Mesenchymal stem cell (in vitro differentiated cells and primary cell): Measurements from ENCODE around the gene PHB1.
A peak's percentile ranks its signal among the peaks of the same experiment; 100 is the strongest.

Experiments
- DNase-seq: peaks from one replicate; pipeline ENCODE4 v3.0.0-alpha.2; 2013
- H2AFZ ChIP-seq: one replicate; pipeline ENCODE4 v1.6.1; 2013; ENCODE audit warnings: low read depth, mild to moderate bottlenecking, control low read depth, inconsistent platforms, low read length, moderate library complexity
- H2AK5ac ChIP-seq: 2 replicates; pipeline ENCODE4 v1.6.1; 2013; ENCODE audit warnings: low read length, moderate library complexity, mild to moderate bottlenecking, inconsistent platforms; ENCODE audit not compliant: severe bottlenecking
- H2BK120ac ChIP-seq: one replicate; pipeline ENCODE4 v1.6.1; 2013; ENCODE audit warnings: low read depth, mild to moderate bottlenecking, inconsistent platforms, low read length, moderate library complexity
- H2BK12ac ChIP-seq, 2 experiments: one replicate each; pipeline ENCODE4 v1.6.1; 2013; ENCODE audit warnings: inconsistent platforms in 2 of 2, low read length in 2 of 2, mild to moderate bottlenecking in 2 of 2, moderate library complexity in 2 of 2, control low read depth in 1 of 2
- H2BK15ac ChIP-seq: one replicate; pipeline ENCODE4 v1.6.1; 2013; ENCODE audit warnings: mild to moderate bottlenecking, low read depth, inconsistent platforms; ENCODE audit not compliant: poor library complexity, severe bottlenecking
- H2BK5ac ChIP-seq: 2 replicates; pipeline ENCODE4 v1.6.1; 2013; ENCODE audit warnings: low read depth, mild to moderate bottlenecking, low read length, control low read depth, inconsistent platforms; ENCODE audit not compliant: poor library complexity, severe bottlenecking
- H3K14ac ChIP-seq, 2 experiments: one replicate each; pipeline ENCODE4 v1.6.1; 2013; ENCODE audit warnings: inconsistent platforms in 2 of 2, low read length in 2 of 2, control low read depth in 1 of 2, mild to moderate bottlenecking in 1 of 2, moderate library complexity in 1 of 2
- H3K18ac ChIP-seq, 2 experiments: one replicate each; pipeline ENCODE4 v1.6.1; 2013; ENCODE audit warnings: inconsistent platforms in 2 of 2, low read length in 2 of 2, control low read depth in 1 of 2, low read depth in 1 of 2, mild to moderate bottlenecking in 1 of 2
- H3K23ac ChIP-seq, 2 experiments: one replicate each; pipeline ENCODE4 v1.6.1; 2013; ENCODE audit warnings: inconsistent platforms in 2 of 2, low read length in 2 of 2, mild to moderate bottlenecking in 2 of 2, moderate library complexity in 2 of 2, control low read depth in 1 of 2
- H3K27ac ChIP-seq: 2 replicates; pipeline ENCODE4 v1.5.1; 2013; ENCODE audit warnings: mild to moderate bottlenecking, moderate library complexity, low read length, control low read depth, inconsistent platforms; ENCODE audit not compliant: poor library complexity, severe bottlenecking
- H3K27me3 ChIP-seq, 2 experiments: 2 replicates each; pipeline versions ENCODE4 v1.6.1 to v1.7.0; 2013; ENCODE audit warnings: low read length in 2 of 2, mild to moderate bottlenecking in 2 of 2, moderate library complexity in 2 of 2, control low read depth in 1 of 2, inconsistent platforms in 1 of 2; ENCODE audit not compliant: control insufficient read depth in 1 of 2, insufficient read depth in 1 of 2
- H3K36me3 ChIP-seq, 2 experiments: 2 replicates each; pipeline versions ENCODE4 v1.6.1 to v1.7.0; 2013; ENCODE audit warnings: low read length in 2 of 2, control low read depth in 1 of 2, inconsistent platforms in 1 of 2, low read depth in 1 of 2, mild to moderate bottlenecking in 1 of 2; ENCODE audit not compliant: insufficient read depth in 2 of 2, control insufficient read depth in 1 of 2
- H3K4ac ChIP-seq, 2 experiments: one replicate each; pipeline ENCODE4 v1.6.1; 2013; ENCODE audit warnings: inconsistent platforms in 2 of 2, low read length in 2 of 2, mild to moderate bottlenecking in 2 of 2, moderate library complexity in 2 of 2, control low read depth in 1 of 2, low read depth in 1 of 2
- H3K4me1 ChIP-seq: 2 replicates; pipeline ENCODE4 v1.6.1; 2013; ENCODE audit warnings: low read depth, low read length, control low read depth; ENCODE audit not compliant: control insufficient read depth, insufficient read depth
- H3K4me2 ChIP-seq: 2 replicates; pipeline ENCODE4 v1.6.1; 2013; ENCODE audit warnings: low read length, mild to moderate bottlenecking, inconsistent platforms; ENCODE audit not compliant: poor library complexity, severe bottlenecking
- H3K4me3 ChIP-seq, 2 experiments: 2 replicates each; pipeline versions ENCODE4 v1.5.1 to v1.7.0; 2013; ENCODE audit warnings: low read length in 2 of 2, mild to moderate bottlenecking in 2 of 2, control low read depth in 1 of 2, low read depth in 1 of 2; ENCODE audit not compliant: insufficient read depth in 1 of 2
- H3K79me1 ChIP-seq: replicated peaks from 2 replicates; pipeline ENCODE4 v1.6.1; 2013; ENCODE audit warnings: mild to moderate bottlenecking, control low read depth, low read length, inconsistent platforms; ENCODE audit not compliant: poor library complexity, severe bottlenecking
- H3K9ac ChIP-seq: 2 replicates; pipeline ENCODE4 v1.7.0; 2013; ENCODE audit warnings: mild to moderate bottlenecking, low read length, moderate library complexity
- H3K9me3 ChIP-seq: 2 replicates; pipeline ENCODE4 v1.7.0; 2013; ENCODE audit warnings: mild to moderate bottlenecking, low read length; ENCODE audit not compliant: control insufficient read depth
- H4K8ac ChIP-seq: one replicate; pipeline ENCODE4 v1.6.1; 2013; ENCODE audit warnings: inconsistent platforms, mild to moderate bottlenecking, low read length, moderate library complexity
- H4K91ac ChIP-seq: one replicate; pipeline ENCODE4 v1.6.1; 2013; ENCODE audit warnings: mild to moderate bottlenecking, low read length, inconsistent platforms
- WGBS: methylation state at CpG from one replicate; pipeline ENCODE4 v1.1.7; 2013; ENCODE audit warnings: mixed read lengths; 5-methylcytosine and 5-hydroxymethylcytosine counted together

Gene PHB1

GRCh38 chr17:49440581-49440980, 25.9 kb upstream of the PHB1 start:
- Histone ChIP-seq H3K4ac (no peak overlapping the region), H3K9me3 (no peaks in the 10 kb centered on the region), H2AFZ (no peak overlapping the region), H2BK5ac (no peak overlapping the region), H3K27ac (no peak overlapping the region), H4K91ac (no peak overlapping the region), H2BK120ac (no peak overlapping the region), H3K4me2 (no peak overlapping the region), H3K9ac (no peak overlapping the region), H3K36me3 (no peaks in the 10 kb centered on the region), H3K23ac (no peak overlapping the region), H3K14ac (no peak overlapping the region), H2BK15ac (no peak overlapping the region), H3K18ac (no peak overlapping the region), H3K4me1 (peaks cover 20% of the 10 kb centered on the region), H2BK12ac (no peak overlapping the region), H3K4me3 (no peak overlapping the region), H2AK5ac (no peak overlapping the region), H4K8ac (no peak overlapping the region), H3K27me3 (peaks cover 73% of the 10 kb centered on the region in 2 experiments), H3K79me1 (no peaks in the 10 kb centered on the region)
- DNase-seq: no peak
- 82% methylated on average over 1 of the region's 1 CpG for WGBS

GRCh38 chr17:49439673-49440571, 25.2 kb upstream of the PHB1 start:
- no peak overlapping the region for H3K4me3 ChIP-seq
- no peak overlapping the region for H3K27ac ChIP-seq
- no peaks in the 10 kb centered on the region for H3K36me3 ChIP-seq
- H2BK12ac ChIP-seq: no peak overlapping the region
- H3K23ac ChIP-seq: no peak overlapping the region
- H2BK15ac ChIP-seq: no peak overlapping the region
- peaks cover 20% of the 10 kb centered on the region for H3K4me1 ChIP-seq
- no peaks in the 10 kb centered on the region for H3K79me1 ChIP-seq
- H2AFZ ChIP-seq: no peak overlapping the region
- H3K18ac ChIP-seq: no peak overlapping the region
- no peak for DNase-seq
- H2AK5ac ChIP-seq: no peak overlapping the region
- peak overlapping the region in 1 of 2 experiments; percentile 38 for H3K14ac ChIP-seq
- no peak overlapping the region for H4K8ac ChIP-seq
- H2BK5ac ChIP-seq: no peak overlapping the region
- no peaks in the 10 kb centered on the region for H3K9me3 ChIP-seq
- H3K27me3 ChIP-seq: peaks cover 68 to 74% of the 10 kb centered on the region in 2 experiments
- no peak overlapping the region for H3K4me2 ChIP-seq
- WGBS: 78% methylated on average over 9 of the region's 9 CpGs
- H3K4ac ChIP-seq: no peak overlapping the region
- H4K91ac ChIP-seq: no peak overlapping the region
- H3K9ac ChIP-seq: no peak overlapping the region
- no peak overlapping the region for H2BK120ac ChIP-seq

GRCh38 chr17:49439305-49439672, 24.6 kb upstream of the PHB1 start:
- H2BK12ac ChIP-seq: no peak overlapping the region
- no peak overlapping the region for H3K4me2 ChIP-seq
- H2BK120ac ChIP-seq: no peak overlapping the region
- peaks cover 67 to 78% of the 10 kb centered on the region in 2 experiments for H3K27me3 ChIP-seq
- H4K8ac ChIP-seq: no peak overlapping the region
- no peaks in the 10 kb centered on the region for H3K9me3 ChIP-seq
- no peak overlapping the region for H3K4me3 ChIP-seq
- H4K91ac ChIP-seq: no peak overlapping the region
- no peak overlapping the region for H3K14ac ChIP-seq
- no peak overlapping the region for H2BK5ac ChIP-seq
- no peak overlapping the region for H2BK15ac ChIP-seq
- no peak overlapping the region for H3K23ac ChIP-seq
- no peaks in the 10 kb centered on the region for H3K36me3 ChIP-seq
- H3K27ac ChIP-seq: no peak overlapping the region
- H2AFZ ChIP-seq: no peak overlapping the region
- peaks cover 20% of the 10 kb centered on the region for H3K4me1 ChIP-seq
- no peak for DNase-seq
- H3K9ac ChIP-seq: no peak overlapping the region
- H2AK5ac ChIP-seq: no peak overlapping the region
- H3K4ac ChIP-seq: no peak overlapping the region
- 64% methylated on average over 3 of the region's 3 CpGs for WGBS
- no peak overlapping the region for H3K18ac ChIP-seq
- no peaks in the 10 kb centered on the region for H3K79me1 ChIP-seq

- Histone ChIP-seq H3K23ac (no peak overlapping the region), H3K9ac (no peak overlapping the region), H2AK5ac (no peak overlapping the region), H3K36me3 (no peaks in the 10 kb centered on the region), H2BK5ac (no peak overlapping the region), H3K18ac (peak overlapping the region in 1 of 2 experiments; percentile 53), H3K27me3 (peaks cover 65 to 76% of the 10 kb centered on the region in 2 experiments), H3K79me1 (no peaks in the 10 kb centered on the region), H2BK15ac (no peak overlapping the region), H3K4ac (no peak overlapping the region), H2BK120ac (no peak overlapping the region), H3K4me2 (peak overlapping the region; percentile 55), H4K91ac (no peak overlapping the region), H3K14ac (peak overlapping the region in 1 of 2 experiments; percentile 88), H3K4me3 (no peak overlapping the region), H3K4me1 (peaks cover 20% of the 10 kb centered on the region), H3K9me3 (no peaks in the 10 kb centered on the region), H4K8ac (peak overlapping the region; percentile 59), H3K27ac (no peak overlapping the region), H2BK12ac (peak overlapping the region in 1 of 2 experiments; percentile 29), H2AFZ (peak overlapping the region; percentile 23)
- peak; percentile 15 for DNase-seq
- WGBS: 4% methylated on average over 30 of the region's 30 CpGs
These were observed 24.0 kb upstream of the PHB1 start for GRCh38 chr17:49438436-49439278.
